GM18873 (cell line): ENCODE results near the gene CLCNKA.
"Not testable (repeated sequence)": the region's sequence is repeated elsewhere in the genome, so short reads cannot be mapped to it uniquely, and the experiment has no call there.

ENCODE experiments used
- ATAC-seq: cut with Tn5 transposase; IDR thresholded peaks from one replicate; pipeline ENCODE4 v1.9.1; 2021; ENCODE audit warnings: mild to moderate bottlenecking, moderate library complexity, moderate number of reproducible peaks; ENCODE audit not compliant: unreplicated experiment, low FRiP score

The CLCNKA gene

DNA sequence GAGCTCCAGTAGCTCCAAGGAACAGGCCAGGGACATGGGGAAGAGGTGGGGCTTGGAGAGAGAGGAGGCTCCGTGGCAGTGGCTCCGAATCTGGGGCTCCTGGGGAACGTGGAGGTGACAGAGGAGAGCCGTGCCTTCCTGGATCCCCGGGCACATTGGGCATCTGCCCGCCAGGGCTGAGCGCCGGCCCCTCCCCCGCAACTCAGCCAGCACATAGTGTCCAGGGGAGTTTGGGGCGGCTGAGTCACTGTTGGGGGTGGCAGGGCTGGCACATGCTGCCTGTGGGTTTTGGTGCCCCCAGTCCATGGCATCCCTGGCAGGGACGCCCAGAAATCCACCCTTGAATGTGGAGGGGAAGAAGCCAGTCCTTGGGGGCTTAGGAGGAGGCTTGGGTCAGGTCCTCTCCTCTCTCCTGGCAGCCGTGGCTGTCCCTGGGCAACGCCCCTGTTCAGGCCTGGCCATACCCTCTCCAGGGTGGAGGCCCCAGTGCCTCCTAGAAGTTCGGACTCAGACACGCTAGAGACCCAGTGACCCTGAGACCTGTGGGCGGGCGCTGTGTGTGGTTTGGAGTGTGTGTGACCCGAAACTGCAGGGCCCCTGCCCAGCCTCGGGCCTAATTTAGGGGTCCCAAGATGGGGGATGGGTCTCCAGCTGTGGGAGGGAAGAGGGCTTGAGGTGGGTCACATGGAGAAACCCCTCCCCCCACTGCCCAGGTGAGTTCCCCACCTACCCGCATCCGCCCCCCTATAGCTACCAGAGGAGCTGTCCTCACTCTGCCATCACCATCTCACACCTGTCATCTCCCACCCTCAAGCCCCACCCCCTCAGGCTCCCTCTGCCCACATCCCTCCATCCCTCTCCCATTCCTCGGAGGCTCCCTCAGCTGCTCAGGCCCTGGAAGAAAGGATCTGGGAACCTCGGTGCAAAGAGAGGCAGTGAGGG lies 5.6 kb upstream of the CLCNKA start:
- ATAC-seq: no peak

DNA sequence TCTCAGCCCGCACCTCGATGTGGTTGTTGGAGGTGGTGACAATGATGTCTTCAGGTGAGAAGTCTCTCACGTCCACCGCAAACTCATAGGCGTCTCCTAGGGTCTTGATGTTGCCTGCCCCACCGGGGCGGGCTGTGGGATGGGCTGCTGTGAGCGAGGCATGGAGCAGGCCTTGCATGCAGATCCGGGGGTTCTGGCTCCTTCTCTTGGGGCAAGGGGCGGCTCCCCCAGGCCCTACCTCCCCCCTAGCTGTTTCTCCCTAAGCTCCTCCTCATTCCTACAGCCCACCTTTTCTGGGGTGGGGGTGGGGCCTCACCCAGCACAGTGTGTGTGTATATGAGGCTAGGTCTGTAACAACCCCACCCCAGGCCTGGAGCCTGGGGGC lies 4.8 kb upstream of the CLCNKA start:
- ATAC-seq: no peak

DNA sequence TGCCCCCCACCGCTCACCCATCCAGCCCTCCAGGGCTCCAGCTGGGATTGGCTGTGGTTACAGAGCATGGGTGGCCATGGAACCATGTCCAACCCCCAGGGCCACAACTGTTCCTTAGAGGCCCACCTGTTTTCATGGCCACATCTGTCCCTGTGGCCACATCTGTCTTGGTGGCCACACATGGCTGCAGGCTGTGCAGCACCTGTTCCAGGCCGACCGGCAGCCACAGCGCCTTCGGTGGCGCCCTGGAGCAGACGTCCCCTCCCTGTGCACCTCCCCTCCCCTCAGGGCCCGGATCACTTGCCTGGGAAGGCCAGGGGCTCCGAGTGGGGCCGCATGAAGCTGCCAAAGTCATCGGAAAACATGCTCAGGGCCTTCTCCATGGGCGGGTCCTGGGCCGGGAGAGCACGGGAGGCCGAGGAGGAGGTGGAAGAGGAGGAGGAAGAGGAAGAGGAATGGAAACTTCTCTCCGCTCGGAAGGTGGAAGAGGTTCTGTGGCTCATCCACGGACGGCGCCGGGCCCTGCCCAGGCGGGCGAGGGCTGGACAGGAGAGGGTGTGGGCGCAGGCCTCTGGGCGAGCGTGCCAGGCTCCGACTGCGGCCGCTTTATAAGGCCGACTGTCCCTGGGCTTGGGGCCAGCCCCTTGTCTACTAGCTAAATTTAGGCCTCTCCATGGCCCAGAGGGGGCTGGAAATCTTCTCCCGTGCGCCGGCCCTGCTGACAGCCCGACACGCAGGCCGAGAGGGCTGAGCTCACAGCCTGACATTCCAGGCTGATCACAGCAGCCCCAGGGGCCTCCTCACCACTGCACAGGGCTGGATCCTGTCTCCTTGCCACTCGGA lies 4.2 kb upstream of the CLCNKA start, which contains the start of gene HSPB7:
Gene HSPB7 (minus strand): TSS at position 583 of the 843 bp plus-strand sequence. CDS start 80 bp downstream, at position 503.
- no peak for ATAC-seq

DNA sequence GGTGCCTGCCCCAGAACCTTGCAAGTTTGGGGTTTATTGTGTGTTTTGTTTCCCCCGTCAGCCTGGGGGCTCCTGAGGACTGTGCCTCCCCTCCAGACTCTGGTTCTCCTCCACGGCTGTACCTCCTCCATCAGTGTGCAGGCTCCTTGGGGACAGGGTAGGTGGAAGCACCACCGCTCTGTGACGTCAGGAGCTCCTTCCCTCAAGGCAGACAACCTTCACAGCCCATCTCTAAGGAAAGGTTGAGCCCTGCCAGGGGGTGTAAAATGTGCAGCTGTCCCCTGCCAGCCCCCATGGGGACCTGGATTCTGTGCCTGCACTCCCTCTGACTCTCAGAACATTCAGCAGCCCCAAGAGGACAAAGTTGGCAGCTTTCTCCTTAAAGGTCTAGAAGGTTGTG lies 3.5 kb upstream of the CLCNKA start:
- ATAC-seq: no peak

DNA sequence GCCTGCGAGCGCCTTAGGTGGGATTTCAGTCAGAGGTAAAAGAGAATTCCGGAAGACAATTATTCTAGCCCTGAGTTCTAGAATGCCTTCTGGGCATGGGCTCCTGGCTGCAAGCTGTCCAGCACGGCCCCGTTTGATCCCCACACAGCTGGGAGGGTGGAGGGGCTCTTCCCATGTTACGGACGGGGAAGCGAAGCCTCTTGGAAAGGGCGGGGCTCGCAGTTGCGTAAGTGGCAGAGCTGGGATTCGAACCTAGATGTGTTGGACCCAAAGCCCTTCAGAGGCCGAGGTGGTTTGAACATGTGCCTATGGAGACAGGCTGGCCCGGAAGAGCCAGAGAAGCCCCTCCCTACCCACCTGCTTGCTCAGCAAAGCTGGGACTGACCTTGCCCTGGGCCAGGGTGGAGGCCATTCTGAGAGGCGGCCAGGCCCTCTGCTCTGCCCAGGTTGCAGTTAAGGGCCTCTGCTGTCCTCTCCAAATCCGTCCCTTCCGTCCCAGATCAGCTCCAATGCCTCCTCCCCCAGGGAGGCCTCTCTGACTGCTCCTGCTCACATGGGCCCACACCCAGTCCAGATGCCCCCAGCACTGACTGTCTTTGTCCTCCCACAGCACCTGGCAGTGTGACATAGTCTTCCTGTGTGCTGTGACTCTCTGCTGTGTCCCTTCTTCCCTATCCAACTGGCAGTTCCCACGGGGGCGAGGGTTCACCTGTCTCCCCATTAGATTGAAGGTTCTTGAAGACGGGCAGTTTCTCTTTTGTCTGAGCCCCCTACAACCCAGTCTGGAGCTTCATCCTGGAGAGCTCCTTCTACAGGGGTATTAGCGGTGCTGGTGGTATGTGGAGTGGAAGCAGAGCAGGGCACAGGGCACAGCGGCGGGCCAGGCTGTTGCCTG lies 2.8 kb upstream of the CLCNKA start:
- no peak for ATAC-seq

DNA sequence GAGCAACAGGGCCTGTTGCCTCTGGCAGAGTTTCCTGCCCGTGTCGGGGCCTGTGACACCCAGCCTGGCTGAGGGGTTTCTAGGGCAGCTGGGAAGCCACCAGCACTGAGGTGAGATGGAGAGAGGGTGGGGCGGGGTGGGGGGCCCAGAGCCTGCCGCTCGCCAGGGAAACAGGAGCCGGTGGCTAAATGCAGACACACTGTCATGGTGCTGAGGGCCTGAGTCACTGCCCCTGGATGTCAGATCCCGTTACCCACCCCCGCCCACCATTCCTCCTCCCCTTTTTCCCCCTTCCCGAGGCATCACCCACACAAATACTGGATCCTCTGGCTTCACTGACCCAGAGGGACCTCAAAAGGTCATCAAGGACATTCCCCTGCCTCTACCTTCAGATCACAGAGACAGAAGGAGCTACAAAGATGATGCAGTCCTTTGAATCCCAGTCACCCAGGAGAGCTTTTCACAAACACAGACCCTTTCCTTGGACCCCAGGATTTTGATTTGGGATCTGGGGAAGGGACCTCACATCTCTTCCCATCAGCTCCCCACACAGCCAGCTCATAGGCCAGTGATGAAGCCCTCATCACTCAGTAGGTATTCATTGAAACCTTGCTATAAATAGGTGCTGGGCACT lies 2.1 kb upstream of the CLCNKA start:
- no peak for ATAC-seq

DNA sequence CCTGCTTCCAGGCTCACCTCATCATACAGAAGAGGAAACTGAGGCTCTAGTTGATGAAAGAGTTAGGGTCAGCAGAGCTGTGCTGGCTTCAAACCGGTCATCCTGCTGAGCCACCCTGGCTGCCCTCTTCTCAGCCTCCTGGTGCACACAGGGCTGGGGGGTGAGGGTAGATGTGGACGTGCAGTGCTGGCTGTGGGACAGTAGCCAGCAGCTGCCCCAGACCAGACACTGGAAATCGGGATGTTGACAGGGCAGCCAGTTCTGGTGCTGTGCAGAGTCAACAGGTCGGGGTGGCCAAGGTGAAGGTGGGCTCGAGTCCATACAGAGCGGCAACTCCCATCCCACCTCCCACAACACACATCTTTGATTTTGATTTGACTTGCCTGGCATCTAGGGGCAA lies 1.5 kb upstream of the CLCNKA start:
- no peak for ATAC-seq

DNA sequence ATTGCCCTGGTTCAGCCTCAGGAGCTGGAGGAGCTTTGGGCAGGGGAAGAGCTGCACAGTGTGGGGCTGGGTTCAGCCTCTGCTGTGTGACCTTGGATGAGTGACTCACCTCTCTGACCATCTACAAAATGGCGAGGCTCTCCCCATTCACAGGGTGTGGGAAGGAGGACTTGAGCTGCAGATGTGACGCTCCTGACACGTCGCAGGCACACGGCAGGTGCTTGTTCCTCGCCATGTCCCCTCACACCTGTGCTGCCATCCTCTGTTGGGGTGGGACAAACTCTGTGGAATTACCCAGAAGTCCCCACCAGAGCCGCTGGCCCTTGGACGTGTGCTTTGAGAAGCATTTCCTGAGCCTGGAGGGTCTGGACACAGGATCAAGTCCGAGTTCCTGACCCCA lies 958 bp upstream of the CLCNKA start:
- not testable (repeated sequence) for ATAC-seq

DNA sequence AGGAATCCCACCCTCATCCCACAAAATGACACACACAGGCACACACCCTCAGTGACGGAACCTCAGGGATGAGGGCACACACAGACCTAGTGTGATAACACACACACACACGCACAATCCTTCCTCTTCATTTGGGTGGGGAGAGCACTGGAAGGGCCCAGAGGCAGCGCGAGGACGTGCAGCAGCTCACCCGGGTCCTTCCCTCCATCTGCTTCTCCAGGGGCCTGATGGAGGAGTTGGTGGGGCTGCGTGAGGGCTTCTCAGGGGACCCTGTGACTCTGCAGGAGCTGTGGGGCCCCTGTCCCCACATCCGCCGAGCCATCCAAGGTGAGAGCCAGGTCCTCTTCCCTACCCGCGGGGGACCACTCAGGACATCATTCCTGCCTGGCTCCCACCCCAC lies 557 bp downstream of the CLCNKA start:
- ATAC-seq: no peak

DNA sequence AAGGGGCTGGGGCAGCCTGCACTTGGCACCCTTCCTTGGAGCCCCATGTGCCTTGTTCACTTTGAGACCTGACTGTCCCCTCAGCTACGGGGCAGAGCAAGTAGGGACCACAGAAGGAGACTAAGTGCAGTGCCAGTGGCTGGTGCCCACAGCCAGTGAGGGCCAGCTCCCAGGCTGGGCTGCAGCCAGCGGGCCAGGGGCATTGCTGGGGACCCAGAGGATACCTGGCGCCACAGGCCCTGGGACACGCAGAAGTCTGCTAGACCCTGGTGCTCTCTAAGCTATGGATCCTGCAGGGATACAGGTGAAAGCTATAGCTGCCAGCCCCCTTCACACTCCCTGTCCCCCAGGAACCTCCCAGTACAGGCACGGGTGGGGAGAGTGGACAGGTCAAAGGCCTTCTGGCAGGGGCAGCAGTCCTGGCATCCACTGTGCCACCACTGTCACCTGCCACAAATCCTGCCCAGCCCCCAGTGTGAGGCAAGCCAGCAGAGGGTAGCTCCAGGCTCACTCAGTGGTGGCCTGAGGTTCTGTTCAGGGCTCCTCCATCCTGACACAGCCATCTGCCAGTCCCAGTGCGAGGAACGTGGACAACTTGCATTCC lies 1.3 kb downstream of the CLCNKA start:
- no peak for ATAC-seq

DNA sequence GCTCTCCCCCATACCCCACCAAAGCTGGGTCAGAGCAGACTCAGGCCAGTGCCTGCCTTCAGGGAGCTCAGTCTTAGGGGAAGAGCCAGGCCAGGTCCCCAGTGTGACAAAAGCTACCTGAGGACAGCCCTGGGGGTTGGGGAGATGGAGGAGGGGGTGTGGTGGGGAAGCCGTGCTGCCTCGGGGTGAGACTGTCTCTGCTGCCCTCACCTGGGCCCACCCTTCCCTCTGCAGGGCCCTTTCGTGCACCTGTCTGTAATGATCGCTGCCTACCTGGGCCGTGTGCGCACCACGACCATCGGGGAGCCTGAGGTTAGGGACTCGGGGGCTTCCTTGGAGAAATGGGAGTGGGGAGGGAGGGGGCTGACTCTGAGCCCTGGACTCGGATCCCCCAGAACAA lies 4.5 kb downstream of the CLCNKA start:
- not testable (repeated sequence) for ATAC-seq

DNA sequence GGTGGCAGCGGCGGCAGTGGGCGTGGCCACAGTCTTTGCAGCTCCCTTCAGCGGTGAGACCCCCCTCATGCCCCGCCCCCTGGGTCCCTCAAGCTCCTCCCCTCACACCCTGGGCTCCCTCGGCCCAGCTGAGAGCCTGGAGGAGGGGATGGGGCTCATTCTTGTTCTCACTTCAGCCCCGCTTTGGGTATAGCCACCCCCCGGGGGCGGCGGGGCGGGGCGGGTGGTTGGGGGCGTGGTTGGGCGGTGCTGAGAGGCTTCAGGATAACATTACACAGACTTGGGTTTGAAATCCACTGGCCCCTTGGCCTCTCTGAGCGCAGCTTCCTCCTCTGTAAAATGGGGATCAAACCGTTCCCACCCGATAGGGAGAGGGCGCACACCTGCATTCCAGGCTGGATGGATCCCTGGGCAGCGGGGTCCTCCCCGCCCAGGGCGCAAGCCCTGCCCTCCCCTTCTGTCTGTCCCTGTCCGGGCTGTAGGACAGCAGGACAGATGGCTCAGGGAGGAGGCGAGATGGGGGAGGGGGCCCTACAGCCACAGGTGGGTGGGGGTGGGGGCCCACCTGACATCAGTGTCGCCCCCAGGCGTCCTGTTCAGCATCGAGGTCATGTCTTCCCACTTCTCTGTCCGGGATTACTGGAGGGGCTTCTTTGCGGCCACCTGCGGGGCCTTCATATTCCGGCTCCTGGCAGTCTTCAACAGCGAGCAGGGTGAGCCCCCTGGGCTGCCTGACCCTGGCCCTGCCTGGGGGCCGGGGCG lies 5.1 kb downstream of the CLCNKA start:
- no peak for ATAC-seq

DNA sequence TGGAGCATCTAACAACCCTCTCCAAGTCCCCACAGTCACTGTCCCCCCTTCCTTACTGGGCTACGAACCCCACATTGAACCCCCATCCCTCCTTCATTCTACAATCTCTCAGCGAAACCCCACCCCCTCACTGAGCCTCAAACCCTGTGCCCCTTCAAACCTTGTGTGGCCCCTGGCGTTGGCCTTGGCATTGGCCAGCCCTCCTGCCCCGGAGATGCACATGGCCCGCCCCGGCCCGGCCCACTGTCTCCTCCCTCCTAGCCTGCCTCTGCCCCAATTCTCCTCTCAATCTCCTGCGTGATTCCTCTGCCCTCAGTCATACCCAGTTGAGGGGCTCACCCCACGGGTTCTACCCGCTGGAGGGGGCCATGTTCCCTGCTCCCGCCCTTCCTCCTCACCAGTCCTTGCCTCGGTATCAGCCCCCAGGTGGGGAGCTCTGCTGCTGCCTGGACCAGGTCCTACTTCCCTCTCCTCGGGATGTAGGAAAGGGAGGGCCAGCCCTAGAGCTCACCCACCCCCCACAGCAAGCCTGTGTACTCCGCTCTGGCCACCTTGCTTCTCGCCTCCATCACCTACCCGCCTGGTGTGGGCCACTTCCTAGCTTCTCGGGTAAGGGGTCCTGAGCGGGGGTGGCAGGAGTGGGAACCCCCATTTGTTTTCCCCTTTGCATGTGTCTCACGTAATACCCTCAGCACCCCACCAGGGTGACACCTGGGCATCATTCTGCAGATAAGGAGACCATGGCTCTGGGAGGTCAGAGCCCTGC lies 6.6 kb downstream of the CLCNKA start:
- no peak for ATAC-seq

DNA sequence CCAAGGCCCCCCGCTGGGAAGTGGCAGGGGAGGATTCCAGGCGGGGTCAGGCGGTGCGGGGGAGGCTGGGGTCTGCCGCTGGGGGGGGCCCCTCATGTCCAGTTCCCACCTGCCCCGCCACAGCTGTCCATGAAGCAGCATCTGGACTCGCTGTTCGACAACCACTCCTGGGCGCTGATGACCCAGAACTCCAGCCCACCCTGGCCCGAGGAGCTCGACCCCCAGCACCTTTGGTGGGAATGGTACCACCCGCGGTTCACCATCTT lies 7.1 kb downstream of the CLCNKA start:
- not testable (repeated sequence) for ATAC-seq

DNA sequence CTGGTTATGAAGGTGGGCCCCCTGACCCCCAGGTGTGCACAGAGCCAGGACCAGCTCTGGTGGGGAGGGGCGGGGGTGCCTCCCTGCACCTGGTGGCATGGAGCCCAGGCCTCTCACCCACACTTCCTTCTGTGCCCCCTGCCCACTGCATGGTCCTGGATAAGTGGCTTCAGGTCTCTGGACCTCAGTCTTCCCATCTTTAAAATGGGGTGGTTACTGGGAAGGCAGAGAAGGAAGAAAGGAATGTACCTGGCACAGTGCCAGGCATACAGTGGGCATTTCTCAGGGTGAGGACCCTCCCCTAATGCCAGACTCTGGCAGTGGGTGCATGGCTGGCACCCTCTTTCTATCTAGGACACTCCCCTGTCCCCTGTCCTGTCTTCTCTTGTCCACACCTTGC lies 7.5 kb downstream of the CLCNKA start:
- no peak for ATAC-seq

DNA sequence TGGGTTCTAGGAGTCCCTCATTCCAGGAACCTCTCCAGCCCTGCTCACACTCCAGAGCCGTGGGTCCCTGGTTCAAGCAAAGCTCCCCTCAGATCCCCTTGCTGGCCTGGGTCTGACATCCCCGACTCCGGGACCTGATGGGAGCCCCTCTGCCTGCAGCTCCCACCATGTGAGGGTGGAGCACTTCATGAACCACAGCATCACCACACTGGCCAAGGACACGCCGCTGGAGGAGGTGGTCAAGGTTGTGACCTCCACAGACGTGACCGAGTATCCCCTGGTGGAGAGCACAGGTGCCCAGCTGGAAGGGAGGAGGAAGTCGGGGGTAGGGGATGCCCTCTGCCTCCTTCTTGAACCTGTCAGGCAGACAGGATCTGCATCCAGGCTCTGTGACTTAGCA lies 9.7 kb downstream of the CLCNKA start:
- no peak for ATAC-seq

DNA sequence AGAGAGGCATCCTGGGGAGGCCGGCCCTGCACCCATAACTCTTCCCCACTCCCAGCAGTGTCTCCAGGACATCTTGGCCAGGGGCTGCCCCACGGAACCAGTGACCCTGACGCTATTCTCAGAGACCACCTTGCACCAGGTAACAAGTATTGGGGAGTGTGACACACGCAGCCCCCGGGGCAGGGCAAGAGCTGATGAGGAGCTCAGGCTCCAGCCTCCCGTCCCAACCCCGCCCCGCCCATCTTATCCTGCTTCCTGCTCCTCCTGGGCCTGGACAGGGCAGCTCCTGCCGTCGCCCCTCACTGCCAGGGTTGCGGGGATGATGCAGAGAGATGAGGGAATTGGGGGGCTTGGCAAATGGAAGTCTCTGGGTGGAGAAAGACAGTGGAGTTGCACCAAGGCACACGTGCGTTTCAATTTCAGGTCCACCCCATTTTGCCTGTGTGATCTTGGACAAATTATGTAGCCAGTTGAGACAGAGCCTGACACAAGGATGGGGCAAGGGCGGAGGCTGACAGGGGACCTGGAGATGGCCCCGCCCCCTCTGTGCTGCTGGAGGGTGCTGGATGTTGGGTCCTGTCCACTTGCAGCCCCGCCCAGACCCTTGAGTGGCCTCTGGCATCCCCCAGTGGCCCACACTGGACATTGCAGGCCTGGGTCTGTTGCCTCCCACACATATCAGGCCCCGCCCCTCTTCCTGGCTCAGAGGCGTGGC lies 10.7 kb downstream of the CLCNKA start:
- no peak for ATAC-seq
